ENCODE measurements around the gene LRSAM1. TPM values are rescaled to one million over a fixed set of nuclear protein-coding genes. Genes with fewer than 3 reads are reported as not detected.

LRSAM1 gene
- total RNA-seq, 4 donors from 2014 or later = 13.7 to 19.6 (median 16.3) TPM

DNA sequence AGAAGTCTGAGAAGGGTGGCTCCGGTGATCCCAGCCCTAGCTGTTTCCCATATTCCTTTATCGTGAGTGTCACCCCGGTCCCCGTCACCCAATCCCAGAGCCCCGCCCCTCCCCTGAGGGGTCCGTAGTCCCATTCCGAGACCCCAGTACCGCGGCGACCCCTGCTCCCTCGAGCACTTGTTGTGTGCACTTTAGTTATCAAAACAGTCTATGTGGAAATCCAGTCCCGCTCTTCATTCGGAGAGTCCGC, 223 bp downstream of the LRSAM1 start:
- no peak for DNase-seq
- peaks cover 25 to 26% of the 10 kb centered on the region in 2 donors for H3K36me3 ChIP-seq
- peaks cover 25 to 33% of the 10 kb centered on the region in 2 donors for H3K4me1 ChIP-seq
- H3K27me3 ChIP-seq = no peaks in the 10 kb centered on the region
- intact Hi-C loops (cut with DNase I) = no loop called here
- no peaks in the 10 kb centered on the region for H3K9me3 ChIP-seq
- WGBS, 2 donors = 1 to 2% methylated on average over 14 of the region's 14 CpGs
- H3K4me3 ChIP-seq (replicated peaks in 1 of 3) = peak overlapping the region; percentile 68 to 78 (median 74)
- peak overlapping the region; percentile 82 to 90 (median 89) for H3K27ac ChIP-seq
- TF ChIP-seq, protein P1, sequence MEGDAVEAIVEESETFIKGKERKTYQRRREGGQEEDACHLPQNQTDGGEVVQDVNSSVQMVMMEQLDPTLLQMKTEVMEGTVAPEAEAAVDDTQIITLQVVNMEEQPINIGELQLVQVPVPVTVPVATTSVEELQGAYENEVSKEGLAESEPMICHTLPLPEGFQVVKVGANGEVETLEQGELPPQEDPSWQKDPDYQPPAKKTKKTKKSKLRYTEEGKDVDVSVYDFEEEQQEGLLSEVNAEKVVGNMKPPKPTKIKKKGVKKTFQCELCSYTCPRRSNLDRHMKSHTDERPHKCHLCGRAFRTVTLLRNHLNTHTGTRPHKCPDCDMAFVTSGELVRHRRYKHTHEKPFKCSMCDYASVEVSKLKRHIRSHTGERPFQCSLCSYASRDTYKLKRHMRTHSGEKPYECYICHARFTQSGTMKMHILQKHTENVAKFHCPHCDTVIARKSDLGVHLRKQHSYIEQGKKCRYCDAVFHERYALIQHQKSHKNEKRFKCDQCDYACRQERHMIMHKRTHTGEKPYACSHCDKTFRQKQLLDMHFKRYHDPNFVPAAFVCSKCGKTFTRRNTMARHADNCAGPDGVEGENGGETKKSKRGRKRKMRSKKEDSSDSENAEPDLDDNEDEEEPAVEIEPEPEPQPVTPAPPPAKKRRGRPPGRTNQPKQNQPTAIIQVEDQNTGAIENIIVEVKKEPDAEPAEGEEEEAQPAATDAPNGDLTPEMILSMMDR (IDR thresholded peaks at IDR 0.05) = no peak

DNA sequence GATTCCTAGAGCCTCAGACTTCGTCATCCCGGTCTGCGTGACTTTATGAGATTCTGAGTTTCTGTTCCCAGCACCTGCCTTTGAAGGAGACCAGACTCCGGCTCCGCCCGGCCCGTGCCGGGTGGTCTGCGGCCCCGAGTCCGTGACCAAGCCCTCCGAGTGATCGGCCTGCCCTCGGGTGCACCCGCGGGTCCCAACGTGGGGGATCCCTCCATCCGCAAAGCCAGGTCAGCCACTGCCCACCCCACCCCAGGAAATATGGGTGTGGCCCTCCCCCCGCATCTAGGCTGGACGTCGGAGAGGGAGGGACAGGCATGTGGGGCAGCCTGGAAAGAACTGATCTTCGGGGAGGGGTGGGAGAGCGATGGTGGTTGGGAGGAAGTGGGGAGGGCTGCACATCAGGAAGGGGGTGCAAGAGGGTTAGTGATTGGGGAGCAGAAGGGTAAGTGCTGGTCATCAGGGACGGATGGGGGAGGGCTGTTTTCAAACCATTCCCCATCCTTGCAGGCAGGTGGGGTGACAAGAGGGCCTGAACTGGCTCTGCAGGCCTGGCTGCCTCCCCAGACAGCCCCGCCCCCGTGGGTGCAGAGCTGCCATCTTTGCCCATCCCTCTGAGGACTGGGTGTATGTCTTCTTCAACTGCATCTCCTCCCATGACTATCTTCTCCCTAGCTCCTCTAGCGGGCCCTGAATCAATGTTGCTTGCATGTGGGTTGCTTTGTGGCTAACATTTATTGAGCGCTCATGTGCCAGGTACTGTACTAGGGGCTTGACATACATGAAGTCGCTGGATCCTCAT, 747 bp downstream of the LRSAM1 start:
- intact Hi-C loops (cut with DNase I) = no loop called here
- H3K27me3 ChIP-seq = no peaks in the 10 kb centered on the region
- H3K27ac ChIP-seq = peak overlapping the region; percentile 82 to 90 (median 89)
- TF ChIP-seq, protein P1 (IDR thresholded peaks at IDR 0.05) = no peak
- no peak for TF ChIP-seq POLR2A (IDR thresholded peaks at IDR 0.05)
- DNase-seq = peak; percentile 60 to 64
- H3K9me3 ChIP-seq = no peaks in the 10 kb centered on the region
- H3K4me3 ChIP-seq (replicated peaks in 1 of 3) = peak overlapping the region; percentile 68 to 78 (median 74)
- peaks cover 21% of the 10 kb centered on the region in 2 donors for H3K36me3 ChIP-seq
- 10 to 11% methylated on average over 29 of the region's 29 CpGs for WGBS, 2 donors
- H3K4me1 ChIP-seq = peaks cover 25 to 33% of the 10 kb centered on the region in 2 donors

DNA sequence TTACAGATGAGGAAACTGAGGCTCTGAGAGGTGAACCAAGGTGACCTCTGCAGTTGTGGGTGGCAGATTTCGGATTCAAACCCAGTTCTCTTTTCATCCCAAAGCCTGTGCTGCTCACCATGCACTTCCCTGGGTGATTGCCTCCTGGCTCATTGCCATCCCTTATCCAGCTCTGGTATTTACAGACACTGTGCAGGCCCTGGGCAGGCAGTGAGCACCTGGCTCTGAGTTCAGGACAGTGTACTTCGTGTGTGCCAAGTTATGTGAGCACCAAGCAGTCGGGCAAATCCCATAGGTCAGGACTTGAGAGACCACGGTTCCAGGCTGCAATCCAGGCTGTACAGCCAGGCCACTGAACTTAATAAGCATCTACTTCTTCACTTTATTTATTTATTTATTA, 1.4 kb downstream of the LRSAM1 start:
- Histone ChIP-seq H3K4me3 (replicated peaks in 1 of 3) (no peak overlapping the region), H3K27ac (peak overlapping the region; percentile 19 to 89 (median 82)), H3K4me1 (peaks cover 25 to 33% of the 10 kb centered on the region in 2 donors), H3K9me3 (no peaks in the 10 kb centered on the region), H3K36me3 (peaks cover 15 to 17% of the 10 kb centered on the region in 2 donors), H3K27me3 (no peaks in the 10 kb centered on the region)
- TF ChIP-seq, protein P1 (IDR thresholded peaks at IDR 0.05) = no peak
- no peak for TF ChIP-seq POLR2A (IDR thresholded peaks at IDR 0.05)
- intact Hi-C loops (cut with DNase I) = no loop called here
- WGBS, 2 donors = 50 to 52% methylated on average over 4 of the region's 4 CpGs
- peak; percentile 71 to 82 for DNase-seq

DNA sequence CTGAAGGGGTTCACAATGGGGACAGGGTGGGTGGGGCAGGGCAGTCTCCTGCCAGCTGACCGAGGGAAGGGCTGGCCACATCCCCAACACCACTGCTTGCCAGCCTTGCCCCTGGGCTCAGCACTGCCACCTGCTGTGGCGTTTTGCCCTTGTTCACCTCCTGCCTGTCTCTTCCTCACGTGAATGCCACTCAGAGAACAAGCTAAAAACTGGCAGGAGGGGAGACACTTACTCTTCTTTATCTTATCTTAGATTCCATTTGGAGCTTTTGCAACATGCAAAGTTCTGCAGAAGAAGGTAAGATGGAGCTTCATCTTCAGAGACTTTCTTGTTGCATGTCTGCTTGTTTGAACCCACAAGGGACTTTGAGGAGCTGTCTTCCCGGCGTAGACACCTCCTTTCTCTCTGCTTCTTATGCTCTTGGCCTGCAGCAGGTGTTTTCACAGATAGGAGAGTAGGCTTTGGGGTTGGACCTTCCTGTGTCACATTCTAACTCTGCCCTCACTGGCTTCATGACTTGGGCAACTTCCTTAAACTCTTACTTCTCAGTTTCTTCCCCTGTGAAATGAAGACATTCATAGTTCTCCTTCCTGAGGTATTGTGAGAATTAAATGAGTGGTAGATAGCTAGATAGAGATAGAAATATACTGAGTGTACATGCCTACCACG, 4.1 kb downstream of the LRSAM1 start:
- Histone ChIP-seq H3K4me3 (replicated peaks in 1 of 3) (no peak overlapping the region), H3K4me1 (peaks cover 13 to 19% of the 10 kb centered on the region in 2 donors), H3K27me3 (no peaks in the 10 kb centered on the region), H3K9me3 (no peaks in the 10 kb centered on the region), H3K27ac (no peak overlapping the region), H3K36me3 (peaks cover 0 to 10% of the 10 kb centered on the region in 2 donors)
- intact Hi-C loops (cut with DNase I) = no loop called here
- WGBS, 2 donors = 71 to 75% methylated on average over 6 of the region's 6 CpGs
- DNase-seq = no peak
- TF ChIP-seq, protein P1 (IDR thresholded peaks at IDR 0.05) = peak in 1 of 6 experiments; percentile 18
- no peak for TF ChIP-seq POLR2A (IDR thresholded peaks at IDR 0.05)

Measured in thyroid gland (tissue), 4 donors.